VCaP (cell line): Measurements from ENCODE around the gene SOX10.

ENCODE experiments used
- H3K27ac ChIP-seq: fragments of 450-650 bp; 2 replicates; pipeline ENCODE4 v1.5.1; 2017
- TF ChIP-seq, protein P1 (sequence below): fragments of 450-650 bp; conservative IDR thresholded peaks from 2 replicates; pipeline ENCODE4 v1.5.1; 2017; ENCODE audit warnings: mild to moderate bottlenecking, moderate library complexity

Gene SOX10

DNA sequence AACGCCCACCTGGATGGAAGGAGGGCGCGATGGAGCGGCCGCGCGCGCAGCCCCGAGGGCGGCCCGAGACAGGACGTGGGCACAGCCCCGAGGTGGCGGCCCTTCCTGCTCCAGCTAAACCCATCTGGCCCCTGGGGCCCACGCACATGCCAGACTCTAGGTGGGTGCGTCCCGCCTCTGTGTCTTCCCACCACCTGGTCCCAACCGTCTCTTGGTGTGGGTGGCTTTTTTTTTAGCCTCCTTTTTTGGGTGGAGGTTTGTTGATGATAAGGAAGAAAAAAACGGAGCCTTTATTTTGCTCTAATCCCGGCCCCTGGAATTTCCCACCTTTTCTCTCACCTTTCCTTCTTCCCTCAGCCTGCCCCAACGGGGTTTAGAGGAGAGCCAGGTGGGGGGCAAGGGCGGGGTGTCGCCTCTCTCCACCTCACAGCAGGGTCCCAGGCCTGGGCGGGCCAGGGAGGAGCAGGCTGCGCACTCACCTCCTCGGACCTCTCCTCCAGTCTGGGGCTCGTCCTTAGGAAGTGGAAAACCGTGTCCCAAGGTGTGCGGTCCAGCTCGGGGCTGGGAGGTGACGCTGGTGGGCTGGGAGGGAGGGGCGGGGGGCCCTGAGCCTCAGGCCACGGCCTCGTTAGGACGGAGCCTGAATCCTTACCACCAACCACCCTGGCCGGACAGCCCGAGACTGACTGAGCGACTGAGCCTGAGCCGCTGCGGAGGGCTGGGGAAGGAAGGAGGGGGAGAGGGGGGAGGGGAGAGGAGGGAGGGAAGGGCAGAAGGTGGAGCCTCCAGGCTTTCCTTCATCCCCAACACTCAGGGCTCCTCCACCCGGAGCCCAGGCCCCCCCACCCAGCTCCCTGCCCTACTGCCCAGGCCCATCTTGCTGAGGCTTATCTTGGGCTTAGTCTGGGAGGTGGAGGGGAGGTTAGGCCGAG, at the start of gene SOX10:
TSS of gene SOX10 (minus strand) at position 696 of the 932 bp plus-strand sequence. CDS start 771 bp downstream, outside the sequence.
- no peak within 1 kb of the TSS for H3K27ac ChIP-seq
- TF ChIP-seq, protein P1, sequence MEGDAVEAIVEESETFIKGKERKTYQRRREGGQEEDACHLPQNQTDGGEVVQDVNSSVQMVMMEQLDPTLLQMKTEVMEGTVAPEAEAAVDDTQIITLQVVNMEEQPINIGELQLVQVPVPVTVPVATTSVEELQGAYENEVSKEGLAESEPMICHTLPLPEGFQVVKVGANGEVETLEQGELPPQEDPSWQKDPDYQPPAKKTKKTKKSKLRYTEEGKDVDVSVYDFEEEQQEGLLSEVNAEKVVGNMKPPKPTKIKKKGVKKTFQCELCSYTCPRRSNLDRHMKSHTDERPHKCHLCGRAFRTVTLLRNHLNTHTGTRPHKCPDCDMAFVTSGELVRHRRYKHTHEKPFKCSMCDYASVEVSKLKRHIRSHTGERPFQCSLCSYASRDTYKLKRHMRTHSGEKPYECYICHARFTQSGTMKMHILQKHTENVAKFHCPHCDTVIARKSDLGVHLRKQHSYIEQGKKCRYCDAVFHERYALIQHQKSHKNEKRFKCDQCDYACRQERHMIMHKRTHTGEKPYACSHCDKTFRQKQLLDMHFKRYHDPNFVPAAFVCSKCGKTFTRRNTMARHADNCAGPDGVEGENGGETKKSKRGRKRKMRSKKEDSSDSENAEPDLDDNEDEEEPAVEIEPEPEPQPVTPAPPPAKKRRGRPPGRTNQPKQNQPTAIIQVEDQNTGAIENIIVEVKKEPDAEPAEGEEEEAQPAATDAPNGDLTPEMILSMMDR = no peak

DNA sequence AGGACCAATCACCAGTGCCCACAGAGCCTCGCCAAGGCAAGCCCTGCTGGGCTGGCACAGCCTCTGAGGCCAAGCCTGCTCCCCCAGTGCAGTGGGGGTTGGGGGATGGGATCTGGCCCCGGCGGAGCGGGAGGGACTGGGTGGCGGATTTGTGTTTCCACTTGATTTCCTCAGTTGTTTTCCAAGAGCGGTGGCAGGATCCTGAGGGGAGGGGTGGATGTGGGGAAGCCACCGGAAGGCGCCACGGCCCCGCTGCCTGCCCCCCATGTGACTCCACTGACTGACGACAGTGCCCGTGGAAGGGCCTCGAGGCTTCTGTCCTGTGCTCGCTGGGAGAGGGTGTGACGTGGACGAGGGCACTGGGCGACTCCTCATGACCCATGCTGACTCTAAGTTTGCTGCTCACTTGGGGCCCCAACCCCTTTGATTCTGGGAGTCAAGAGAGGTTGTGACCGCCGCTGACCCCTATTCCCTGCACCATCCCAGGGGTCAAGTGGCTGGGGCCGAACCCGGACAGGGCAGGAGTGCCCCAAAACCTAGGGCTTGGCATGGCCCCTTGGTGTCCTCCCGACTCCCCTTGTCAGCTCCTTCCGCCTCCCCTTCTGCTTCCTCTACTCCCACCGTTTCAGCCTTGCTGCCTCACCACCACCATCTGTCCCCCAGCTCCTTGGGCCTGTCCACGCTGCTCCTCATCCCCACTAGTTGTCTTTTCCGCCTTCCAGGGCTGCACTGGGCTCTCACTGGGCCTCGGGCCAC, 49.3 kb upstream of the SOX10 start:
- TF ChIP-seq, protein P1 = no peak
- no peak overlapping the region for H3K27ac ChIP-seq

DNA sequence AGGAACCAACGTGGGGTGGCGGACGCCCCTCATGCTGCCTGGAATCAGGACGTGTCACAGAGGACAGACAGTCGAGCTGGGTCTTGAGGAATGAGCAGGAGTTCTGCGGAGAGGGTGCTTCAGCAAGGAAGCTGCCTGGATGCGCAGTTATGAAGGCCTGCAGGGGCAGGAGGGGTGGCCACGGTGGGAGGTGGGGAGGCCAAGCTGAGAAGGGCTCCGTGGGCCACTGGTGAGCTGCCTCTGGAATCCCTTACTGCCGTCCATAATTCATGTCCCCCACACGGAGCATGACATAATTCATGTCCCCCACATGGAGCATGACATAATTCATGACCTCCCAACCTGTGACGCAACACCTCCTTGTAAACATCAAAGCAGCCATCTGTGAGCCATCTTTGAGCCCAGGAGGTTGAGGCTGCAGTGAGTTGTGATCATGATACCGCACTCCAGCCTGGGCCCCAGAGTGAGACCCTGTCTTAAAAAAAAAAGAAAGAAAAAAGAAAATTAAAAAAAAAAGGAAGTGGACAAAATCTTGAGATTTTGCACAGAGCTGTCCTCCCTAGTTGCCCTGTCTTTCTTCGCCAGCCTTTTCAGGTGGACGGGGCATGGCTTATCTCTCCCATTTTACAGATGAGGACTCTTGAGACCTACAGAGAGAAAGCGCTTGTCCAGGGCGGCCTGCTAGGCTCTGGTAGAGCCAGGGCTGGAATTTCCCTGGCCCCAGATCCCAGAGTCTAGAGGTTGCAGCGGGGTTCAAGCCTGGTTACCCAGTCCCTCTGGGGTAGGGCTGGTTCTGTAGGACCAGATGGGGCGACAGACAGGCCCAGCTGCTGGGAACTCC, 48.5 kb upstream of the SOX10 start:
- TF ChIP-seq, protein P1 = no peak
- H3K27ac ChIP-seq = no peak overlapping the region

DNA sequence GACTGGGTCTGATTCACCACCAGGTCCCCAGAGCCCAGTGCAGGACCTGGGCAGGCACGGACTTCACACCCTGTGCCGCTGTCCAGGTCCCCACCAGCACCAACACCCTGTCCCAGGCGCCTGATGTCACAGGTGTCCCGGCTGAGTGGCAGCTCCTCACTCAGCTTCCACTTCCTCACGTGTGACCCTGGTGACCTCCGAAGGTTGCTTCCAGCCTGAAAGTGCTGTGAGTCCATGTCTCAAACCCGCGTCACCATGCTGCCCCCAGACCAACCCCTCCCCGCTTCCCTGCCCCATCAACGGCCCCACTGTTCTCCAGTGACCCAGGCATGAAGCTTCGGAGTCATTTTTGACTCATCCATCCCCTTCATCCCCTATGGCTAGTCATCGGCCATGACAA, 47.1 kb upstream of the SOX10 start:
- TF ChIP-seq, protein P1 = no peak
- no peak overlapping the region for H3K27ac ChIP-seq

DNA sequence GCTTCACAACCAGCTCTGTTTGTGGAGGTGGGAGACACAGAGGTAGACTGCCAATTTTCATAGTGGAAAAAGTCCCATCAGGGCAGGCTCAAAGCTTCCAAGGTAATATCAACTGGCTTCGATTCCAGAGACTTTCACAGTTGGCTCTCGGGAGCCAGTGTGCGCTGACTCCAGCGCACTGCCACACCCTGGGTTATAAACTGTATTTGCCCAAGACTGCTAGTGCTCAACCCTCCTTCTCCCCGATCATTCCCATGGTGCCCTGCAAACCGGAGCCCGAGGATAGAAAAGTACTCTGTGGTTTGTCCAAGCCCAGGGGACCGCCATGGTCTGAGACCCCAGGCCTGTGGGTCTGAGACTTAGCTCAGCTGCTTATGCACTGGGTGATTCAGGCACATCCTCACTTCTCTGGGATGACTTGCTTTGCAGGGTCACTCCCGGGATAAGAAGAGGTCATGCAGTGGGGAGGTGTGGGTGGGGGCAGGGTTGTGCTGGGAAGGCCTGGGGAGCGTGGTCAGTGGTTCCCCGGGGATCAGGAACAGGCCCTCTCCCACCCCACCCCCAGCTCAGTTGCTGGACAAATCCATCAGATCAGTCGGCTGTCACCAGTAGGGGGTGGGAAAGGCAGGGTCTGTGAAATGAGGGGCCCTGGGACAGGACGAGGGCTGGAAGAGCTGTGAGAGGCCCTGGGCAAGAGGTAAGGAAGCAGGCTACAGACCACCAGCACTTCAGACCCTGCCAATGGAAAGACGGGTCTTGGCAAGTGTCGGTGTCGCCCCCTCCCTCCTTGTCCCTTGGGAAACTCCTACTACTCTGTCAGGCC, 46.2 kb upstream of the SOX10 start:
- TF ChIP-seq, protein P1 = no peak
- no peak overlapping the region for H3K27ac ChIP-seq

DNA sequence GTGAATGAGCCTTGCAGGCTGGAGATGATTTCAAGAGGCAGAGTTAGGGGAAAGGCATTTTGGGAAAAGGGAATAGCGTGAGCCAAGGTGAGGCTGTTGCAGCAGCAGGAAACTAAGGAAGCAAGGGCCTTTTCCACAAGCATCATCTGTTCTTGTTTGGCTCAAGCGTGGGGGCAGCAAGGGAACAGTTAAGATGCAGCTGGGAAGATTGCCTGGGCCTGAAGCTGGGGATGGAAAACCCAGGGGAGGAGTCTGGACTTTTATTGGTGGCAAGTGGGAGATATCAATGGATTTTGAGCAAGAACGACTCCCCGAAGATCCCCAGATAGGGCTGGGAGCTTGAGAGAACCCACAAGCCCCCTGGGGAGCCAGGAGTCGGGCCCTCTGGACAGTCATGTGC, 45.5 kb upstream of the SOX10 start:
- H3K27ac ChIP-seq = no peak overlapping the region
- TF ChIP-seq, protein P1 = no peak
